Esophagus muscularis mucosa (tissue), 4 donors: Measurements from ENCODE around the gene LDB3. TPM values are rescaled to one million over a fixed set of nuclear protein-coding genes. Genes with fewer than 3 reads are reported as not detected.

ENCODE experiments used
- DNase-seq: peaks from one replicate; pipeline ENCODE4 v3.0.0-alpha.2; 2017; ENCODE audit errors: extremely low spot score
- H3K27ac ChIP-seq, 4 donors: fragments of 200-600 bp; sonication (generic); replicated peaks in 1 of 4; 1 replicate in 3 of 4; 2 replicates in 1 of 4; pipeline ENCODE4 v1.5.1; 2016 to 2019; ENCODE audit warnings: mild to moderate bottlenecking in 1 of 4
- H3K27me3 ChIP-seq, 4 donors: fragments of 200-600 bp; sonication (generic); one replicate each; pipeline versions ENCODE4 v1.5.1 to v1.6.0; 2016 to 2019
- H3K36me3 ChIP-seq, 4 donors: fragments of 200-600 bp; sonication (generic); one replicate each; pipeline ENCODE4 v1.5.1; 2016 to 2019
- H3K4me1 ChIP-seq, 4 donors: fragments of 200-600 bp; sonication (generic); one replicate each; pipeline ENCODE4 v1.5.1; 2016 to 2019
- H3K4me3 ChIP-seq, 4 donors: fragments of 200-600 bp; sonication (generic); 1 replicate in 2 of 4; 2 replicates in 2 of 4; pipeline ENCODE4 v1.5.1; 2016 to 2019; ENCODE audit warnings: mild to moderate bottlenecking in 4 of 4, moderate library complexity in 1 of 4
- H3K9me3 ChIP-seq, 4 donors: fragments of 200-600 bp; sonication (generic); 1 replicate in 3 of 4; 2 replicates in 1 of 4; pipeline ENCODE4 v1.5.1; 2016 to 2019
- EP300 ChIP-seq: sonication (generic); formaldehyde crosslinking; IDR thresholded peaks from one replicate; pipeline ENCODE4 v1.6.1; 2017; ENCODE audit warnings: antibody characterized with exemption
- POLR2A ChIP-seq: fragments of 450-650 bp; IDR thresholded peaks from one replicate; pipeline ENCODE4 v1.6.1; 2017; ENCODE audit warnings: antibody characterized with exemption, moderate library complexity, mild to moderate bottlenecking, low read depth
- POLR2AphosphoS5 ChIP-seq, 2 donors: sonication (generic); formaldehyde crosslinking; IDR thresholded peaks; one replicate each; pipeline ENCODE4 v1.6.1; 2017; ENCODE audit warnings: antibody characterized with exemption in 2 of 2
- WGBS: methylation state at CpG from one replicate; pipeline ENCODE4 v1.1.5; 2018; 5-methylcytosine and 5-hydroxymethylcytosine counted together
- intact Hi-C: fragments of 100-400 bp; cut with DNase I; formaldehyde crosslinking; loops from one replicate; pipeline ENCODE4 v1.15.1; 2023
- total RNA-seq, 4 donors: library from RNA; depleted of rRNA; stranded (reverse); fragments of >200 nt; gene quantifications; one replicate each; pipeline versions ENCODE4 v1.1.0 to v1.2.1, GENCODE V29; 2016
- TF ChIP-seq, protein P1 (sequence below), 3 experiments: fragments of 200-600 bp in 2 of 3; fragments of 450-650 bp in 1 of 3; sonication (generic) in 2 of 3; IDR thresholded peaks; one replicate each; pipeline ENCODE4 v1.5.1; 2017 to 2019; ENCODE audit warnings: antibody characterized with exemption in 3 of 3, mild to moderate bottlenecking in 2 of 3, moderate library complexity in 1 of 3

Gene LDB3
- 10 to 100 TPM; 12.6 to 42.3 (median 21.6) TPM for total RNA-seq

DNA sequence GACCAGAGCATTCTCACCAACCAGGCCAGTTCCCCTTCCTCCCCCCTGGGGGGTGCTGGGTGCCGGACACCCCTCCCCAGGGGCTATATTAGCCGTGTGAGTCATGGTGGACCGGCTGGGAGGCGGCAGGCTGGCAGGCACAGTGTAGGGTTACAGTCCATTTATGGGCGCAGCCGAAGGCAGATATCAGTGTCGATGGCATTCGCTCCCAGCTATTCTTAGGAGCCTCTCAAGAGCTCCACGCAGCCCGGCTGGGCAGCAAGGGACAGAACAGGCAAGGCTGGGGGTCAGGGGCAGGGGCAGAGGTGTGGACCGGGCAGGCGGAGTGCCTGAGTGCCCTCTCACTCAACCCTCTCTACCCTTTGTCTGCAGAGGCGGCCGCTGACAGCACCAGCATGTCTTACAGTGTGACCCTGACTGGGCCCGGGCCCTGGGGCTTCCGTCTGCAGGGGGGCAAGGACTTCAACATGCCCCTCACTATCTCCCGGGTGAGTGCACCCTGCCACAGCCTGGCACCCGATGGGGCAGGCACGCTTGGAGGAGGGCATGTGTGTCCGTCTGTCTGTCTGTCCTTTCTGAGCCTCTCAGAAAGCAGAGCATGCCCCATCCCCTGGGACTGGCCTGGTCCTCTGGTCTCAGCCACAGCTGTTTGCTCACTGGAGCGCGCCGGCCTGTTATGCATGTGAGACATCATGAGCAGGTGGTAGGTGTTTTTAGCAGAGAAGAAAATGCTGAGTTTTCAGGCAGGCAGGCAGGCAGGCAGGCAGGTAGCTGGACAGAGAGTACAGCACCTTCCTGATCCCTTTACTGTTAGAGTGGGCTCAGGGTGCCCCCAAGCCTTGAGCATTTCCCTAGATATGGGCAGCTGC, at the start of gene LDB3:
TSS of gene LDB3 (plus strand) at position 215 of the 869 bp plus-strand sequence. CDS start at position 396, 181 bp downstream.
- WGBS = 34% methylated on average over 19 of the region's 23 CpGs
- H3K27ac ChIP-seq = peak within 1 kb of the TSS; percentile 86 to 94 (median 92)
- intact Hi-C loops = no loop called here
- peaks cover 49 to 92% (median 90%) of the 10 kb centered on the region in 4 donors for H3K4me1 ChIP-seq
- TF ChIP-seq POLR2AphosphoS5 (IDR thresholded peaks at IDR 0.05) (peak; percentile 85 to 97), POLR2A (peak; percentile 76), EP300 (no peak)
- TF ChIP-seq, protein P1, sequence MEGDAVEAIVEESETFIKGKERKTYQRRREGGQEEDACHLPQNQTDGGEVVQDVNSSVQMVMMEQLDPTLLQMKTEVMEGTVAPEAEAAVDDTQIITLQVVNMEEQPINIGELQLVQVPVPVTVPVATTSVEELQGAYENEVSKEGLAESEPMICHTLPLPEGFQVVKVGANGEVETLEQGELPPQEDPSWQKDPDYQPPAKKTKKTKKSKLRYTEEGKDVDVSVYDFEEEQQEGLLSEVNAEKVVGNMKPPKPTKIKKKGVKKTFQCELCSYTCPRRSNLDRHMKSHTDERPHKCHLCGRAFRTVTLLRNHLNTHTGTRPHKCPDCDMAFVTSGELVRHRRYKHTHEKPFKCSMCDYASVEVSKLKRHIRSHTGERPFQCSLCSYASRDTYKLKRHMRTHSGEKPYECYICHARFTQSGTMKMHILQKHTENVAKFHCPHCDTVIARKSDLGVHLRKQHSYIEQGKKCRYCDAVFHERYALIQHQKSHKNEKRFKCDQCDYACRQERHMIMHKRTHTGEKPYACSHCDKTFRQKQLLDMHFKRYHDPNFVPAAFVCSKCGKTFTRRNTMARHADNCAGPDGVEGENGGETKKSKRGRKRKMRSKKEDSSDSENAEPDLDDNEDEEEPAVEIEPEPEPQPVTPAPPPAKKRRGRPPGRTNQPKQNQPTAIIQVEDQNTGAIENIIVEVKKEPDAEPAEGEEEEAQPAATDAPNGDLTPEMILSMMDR (IDR thresholded peaks at IDR 0.05) = no peak
- H3K36me3 ChIP-seq = peaks cover 0 to 35% (median 0%) of the 10 kb centered on the region in 4 donors
- no peak for DNase-seq
- H3K27me3 ChIP-seq = no peaks in the 10 kb centered on the region
- H3K4me3 ChIP-seq = peak within 1 kb of the TSS; percentile 49 to 60 (median 54)
- H3K9me3 ChIP-seq = no peaks in the 10 kb centered on the region

DNA sequence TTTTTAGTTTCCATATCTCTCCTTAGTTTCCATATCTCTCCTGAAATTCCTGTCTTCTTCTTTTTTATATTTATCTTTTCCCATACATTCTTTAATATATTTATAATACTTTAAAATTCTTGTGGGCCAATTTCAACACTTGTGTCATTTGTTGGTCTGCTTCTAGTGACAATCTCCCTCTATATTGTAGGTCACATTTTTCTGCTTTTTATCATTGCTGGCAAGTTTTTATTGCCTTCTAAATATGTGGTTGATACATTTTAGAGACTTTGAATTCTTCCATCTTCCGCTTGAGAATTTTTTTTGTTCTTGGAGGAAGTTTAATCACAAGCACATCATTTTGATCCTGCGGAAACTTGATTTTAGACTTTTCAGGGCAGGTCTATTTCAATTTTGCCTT, 40.0 kb upstream of the LDB3 start:
- Histone ChIP-seq H3K9me3 (no peaks in the 10 kb centered on the region), H3K36me3 (no peaks in the 10 kb centered on the region), H3K4me1 (peaks cover 18 to 36% (median 27%) of the 10 kb centered on the region in 4 donors), H3K4me3 (no peak overlapping the region), H3K27ac (no peak overlapping the region), H3K27me3 (peaks cover 0 to 13% (median 0%) of the 10 kb centered on the region in 4 donors)
- intact Hi-C loops = no loop called here
- DNase-seq = no peak
- TF ChIP-seq POLR2AphosphoS5 (IDR thresholded peaks at IDR 0.05) (no peak), POLR2A (no peak), EP300 (no peak)
- TF ChIP-seq, protein P1 (IDR thresholded peaks at IDR 0.05) = no peak
- 96% methylated on average over 2 of the region's 2 CpGs for WGBS

DNA sequence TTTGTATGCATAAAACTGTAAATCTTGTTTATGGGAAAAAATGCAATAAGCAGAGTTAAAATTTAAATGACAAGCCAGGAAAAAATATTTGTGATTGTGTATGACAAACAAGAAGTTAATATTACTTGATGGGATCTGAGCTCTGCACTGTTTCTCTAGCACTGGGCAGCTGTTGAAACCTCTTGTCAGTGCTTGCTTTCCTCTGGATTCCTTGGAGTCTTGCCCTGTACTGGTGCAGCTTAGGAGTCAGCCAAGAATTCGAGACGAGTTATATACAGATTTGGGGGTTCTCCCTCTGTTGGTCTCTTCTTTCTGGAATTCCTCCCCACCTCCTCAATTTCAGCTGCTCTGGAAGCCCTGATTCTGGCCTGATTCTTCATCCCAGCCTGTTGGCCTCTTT, 38.2 kb upstream of the LDB3 start:
- intact Hi-C loops = no loop called here
- Histone ChIP-seq H3K4me3 (no peak overlapping the region), H3K4me1 (peaks cover 18 to 36% (median 27%) of the 10 kb centered on the region in 4 donors), H3K27ac (no peak overlapping the region), H3K27me3 (peaks cover 0 to 13% (median 0%) of the 10 kb centered on the region in 4 donors), H3K36me3 (no peaks in the 10 kb centered on the region), H3K9me3 (no peaks in the 10 kb centered on the region)
- TF ChIP-seq, protein P1 (IDR thresholded peaks at IDR 0.05) = no peak
- TF ChIP-seq POLR2AphosphoS5 (IDR thresholded peaks at IDR 0.05) (no peak), POLR2A (no peak), EP300 (no peak)
- 7% methylated on average over 2 of the region's 2 CpGs for WGBS
- no peak for DNase-seq

DNA sequence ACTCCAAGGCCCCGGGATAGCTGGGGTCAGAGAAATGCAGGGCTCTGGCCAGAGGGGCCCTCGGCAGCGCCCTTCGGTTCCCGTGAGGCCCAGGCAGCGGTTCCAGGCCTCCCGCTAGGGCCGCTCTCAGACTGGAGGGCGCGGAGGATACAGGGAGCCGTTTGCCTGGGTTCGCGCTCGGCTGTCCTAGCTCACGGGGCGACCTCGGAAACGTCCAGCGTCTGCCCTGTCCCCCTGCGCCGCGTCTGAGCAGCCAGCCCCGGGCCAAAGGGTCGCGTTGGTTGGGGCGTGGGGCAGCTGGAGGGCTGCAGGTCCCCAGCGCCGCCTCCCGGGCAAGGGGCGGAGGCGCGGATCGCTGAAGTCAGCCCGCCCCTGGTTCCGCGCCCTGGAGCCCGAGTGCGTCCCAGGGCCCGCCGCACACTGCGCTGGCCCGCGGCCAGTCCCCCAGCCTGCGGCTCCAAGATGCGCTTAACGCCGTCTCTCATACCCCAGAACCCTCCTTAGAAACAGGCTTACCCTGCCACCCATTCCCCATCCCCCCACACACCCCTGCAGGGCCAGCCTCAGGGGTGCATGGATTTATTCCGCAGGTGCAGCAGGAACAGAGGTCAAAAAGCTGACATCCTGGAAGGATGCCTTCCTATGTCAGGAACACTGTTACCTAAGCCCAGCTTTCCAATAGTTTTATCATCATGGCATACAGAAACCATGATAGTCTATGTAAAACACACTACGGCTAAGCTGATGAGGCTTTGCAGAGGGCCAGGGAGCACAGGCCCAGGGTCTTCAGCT, 36.1 kb upstream of the LDB3 start:
- no peaks in the 10 kb centered on the region for H3K9me3 ChIP-seq
- peaks cover 18 to 36% (median 27%) of the 10 kb centered on the region in 4 donors for H3K4me1 ChIP-seq
- peak overlapping the region in 3 of 4 donors; percentile 36 to 58 (median 37) for H3K27ac ChIP-seq
- TF ChIP-seq, protein P1 (IDR thresholded peaks at IDR 0.05) = peak in 2 of 3 experiments; percentile 27 to 40
- TF ChIP-seq POLR2AphosphoS5 (IDR thresholded peaks at IDR 0.05) (peak in 1 of 2 donors; percentile 8), EP300 (no peak)
- intact Hi-C loops = no loop called here
- 7% methylated on average over 21 of the region's 49 CpGs for WGBS
- no peak for DNase-seq
- peaks cover 0 to 13% (median 0%) of the 10 kb centered on the region in 4 donors for H3K27me3 ChIP-seq
- H3K4me3 ChIP-seq = peak overlapping the region; percentile 41 to 54 (median 46)
- no peaks in the 10 kb centered on the region for H3K36me3 ChIP-seq
